Measurements from ENCODE around the gene TMEM98.
"Not testable (repeated sequence)": the region's sequence is repeated elsewhere in the genome, so short reads cannot be mapped to it uniquely, and the experiment has no call there.

Gene TMEM98

DNA sequence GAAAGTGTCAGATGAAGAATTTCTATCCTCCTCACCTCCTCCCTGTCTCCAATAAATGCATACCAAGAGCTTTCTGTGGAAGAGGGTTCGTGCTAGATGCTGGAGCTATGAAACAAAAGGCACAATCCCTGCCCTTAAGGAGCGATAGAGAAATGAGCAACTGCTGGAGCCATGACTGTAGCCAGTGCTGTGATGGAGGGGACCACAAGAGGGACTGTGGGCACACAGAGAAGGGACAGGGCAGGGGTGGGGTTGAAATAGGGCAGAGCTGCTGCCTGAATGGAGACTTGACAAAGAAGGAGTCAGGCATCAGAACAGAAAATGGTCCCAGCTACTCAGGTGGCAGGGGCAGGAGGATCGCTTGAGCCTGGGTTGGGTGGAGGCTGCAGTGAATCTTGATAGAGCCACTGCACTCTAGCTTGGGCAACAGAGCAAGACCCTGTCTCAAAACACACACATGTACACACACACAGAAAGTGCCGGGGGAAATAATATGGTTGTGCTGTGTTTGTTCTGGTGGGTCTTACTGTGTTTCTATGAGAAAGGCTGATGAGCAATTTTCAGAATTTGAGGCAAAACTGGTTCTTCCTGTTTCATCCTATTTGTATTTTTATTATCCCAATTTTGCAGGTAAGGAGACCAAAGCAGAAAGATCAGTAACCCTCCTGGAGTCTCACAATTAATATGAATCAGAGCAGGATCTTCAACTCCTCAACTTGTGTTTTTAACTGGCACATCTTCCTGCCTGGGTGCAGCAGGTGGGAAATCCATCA lies 16.5 kb downstream of the TMEM98 start:
- DNase-seq, result no peak

- no peak for DNase-seq
These were observed 18.6 kb downstream of the TMEM98 start for GRCh38 chr17:32946375-32947135.

GRCh38 chr17:32947736-32948135 lies 19.8 kb downstream of the TMEM98 start:
- DNase-seq, result no peak

- DNase-seq, result no peak
These were observed 21.2 kb downstream of the TMEM98 start for GRCh38 chr17:32949181-32949580.

DNA sequence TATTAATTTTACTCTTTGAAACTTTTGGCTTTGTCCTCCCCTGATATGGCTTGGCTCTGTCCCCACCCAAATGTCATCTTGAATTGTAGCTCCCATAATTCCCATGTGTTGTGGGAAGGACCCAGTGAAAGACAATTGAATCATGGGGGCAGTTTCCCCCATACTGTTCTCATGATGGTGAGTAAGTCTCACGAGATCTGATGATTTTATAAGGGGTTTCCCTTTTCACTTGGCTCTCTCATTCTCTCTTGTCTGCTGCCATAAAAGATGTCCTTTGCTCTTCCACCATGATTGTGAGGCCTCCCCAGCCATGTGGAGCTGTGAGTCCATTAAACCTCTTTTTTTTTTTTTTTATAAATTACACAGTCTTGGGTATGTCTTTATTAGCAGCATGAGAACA lies 24.5 kb downstream of the TMEM98 start:
- DNase-seq, result not testable (repeated sequence)

- DNase-seq, result no peak
These were observed 25.1 kb downstream of the TMEM98 start for GRCh38 chr17:32953045-32953444.

GRCh38 chr17:32953857-32954256 lies 25.9 kb downstream of the TMEM98 start:
- DNase-seq, result no peak

- no peak for DNase-seq
These were observed 26.5 kb downstream of the TMEM98 start for GRCh38 chr17:32954477-32954876.

DNA sequence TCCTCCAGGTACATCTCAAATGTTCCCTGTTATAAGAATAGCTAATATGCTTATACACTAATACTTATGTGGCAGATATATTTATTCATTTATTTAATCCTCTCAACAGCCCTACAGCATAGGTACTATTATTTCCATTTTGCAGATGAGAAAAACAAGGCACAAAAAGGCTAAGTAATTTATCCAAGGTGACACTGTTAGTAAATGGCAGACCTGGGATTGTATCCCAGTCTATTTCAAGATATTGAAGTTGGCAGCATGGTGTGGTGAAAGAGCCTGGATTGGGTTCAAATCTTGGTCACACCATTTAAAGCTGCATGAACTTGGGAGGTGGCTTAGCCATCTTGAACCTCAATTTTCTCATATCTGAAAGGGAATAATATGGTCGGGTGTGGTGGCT lies 27.2 kb downstream of the TMEM98 start:
- DNase-seq, result no peak

DNA sequence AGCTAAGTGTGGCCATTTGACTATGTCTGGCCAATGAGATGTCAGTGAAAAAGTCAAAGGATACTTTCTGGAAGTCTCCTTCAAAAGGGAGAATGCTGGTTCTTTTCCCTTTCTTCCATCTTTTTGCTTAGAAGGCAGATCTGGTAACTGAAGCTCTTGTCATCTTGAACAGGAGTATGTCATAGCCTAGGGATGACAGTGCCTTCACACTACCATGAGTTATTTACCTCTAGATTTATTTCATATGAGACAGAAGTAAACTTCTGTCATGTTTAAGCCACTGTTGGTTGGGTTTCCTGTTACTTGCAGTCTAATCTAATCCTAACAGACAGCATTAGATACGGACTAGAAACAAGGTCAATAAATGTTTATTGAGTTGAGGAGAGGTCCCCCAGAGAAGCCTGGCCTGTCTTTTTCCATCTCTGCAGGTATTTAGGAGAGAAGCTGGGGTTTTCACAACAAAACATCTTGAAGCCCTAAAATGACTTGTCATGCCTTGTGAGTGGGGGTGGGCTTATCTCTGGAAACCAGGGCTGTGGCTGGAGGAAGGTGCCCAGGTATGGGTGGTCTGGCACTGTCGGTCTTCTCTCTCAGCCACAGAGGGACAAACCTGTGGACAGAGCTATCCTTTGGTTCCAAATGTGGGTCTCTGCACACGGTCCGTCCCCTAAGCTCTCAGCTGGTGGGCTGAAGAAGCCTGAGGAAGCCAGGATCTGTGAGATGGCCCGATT lies 28.5 kb downstream of the TMEM98 start:
- no peak for DNase-seq

DNA sequence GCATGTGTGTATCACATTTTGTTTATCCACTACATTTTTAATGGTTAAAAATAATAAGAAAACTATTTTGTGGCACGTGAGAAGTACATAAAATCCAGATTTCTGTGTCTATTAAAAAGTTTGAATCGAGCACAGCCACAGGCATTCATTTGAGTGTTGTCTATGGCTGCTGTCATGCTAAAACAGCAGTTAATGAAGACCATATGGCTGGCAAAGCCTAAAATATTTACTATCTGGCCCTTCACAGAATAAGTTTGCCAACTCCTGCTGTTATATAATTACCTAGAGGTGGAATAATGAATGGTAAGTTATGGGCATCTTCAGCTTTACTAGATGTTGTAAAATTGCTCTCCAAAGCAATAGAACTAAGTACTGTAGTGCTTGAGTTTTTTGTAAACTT lies 30.5 kb downstream of the TMEM98 start:
- no peak for DNase-seq

GRCh38 chr17:32960815-32961214 lies 32.9 kb downstream of the TMEM98 start:
- no peak for DNase-seq

- DNase-seq, result no peak
These were observed 34.4 kb downstream of the TMEM98 start for GRCh38 chr17:32962320-32962711.

- no peak for DNase-seq
These were observed 36.6 kb downstream of the TMEM98 start for GRCh38 chr17:32964541-32964940.

DNA sequence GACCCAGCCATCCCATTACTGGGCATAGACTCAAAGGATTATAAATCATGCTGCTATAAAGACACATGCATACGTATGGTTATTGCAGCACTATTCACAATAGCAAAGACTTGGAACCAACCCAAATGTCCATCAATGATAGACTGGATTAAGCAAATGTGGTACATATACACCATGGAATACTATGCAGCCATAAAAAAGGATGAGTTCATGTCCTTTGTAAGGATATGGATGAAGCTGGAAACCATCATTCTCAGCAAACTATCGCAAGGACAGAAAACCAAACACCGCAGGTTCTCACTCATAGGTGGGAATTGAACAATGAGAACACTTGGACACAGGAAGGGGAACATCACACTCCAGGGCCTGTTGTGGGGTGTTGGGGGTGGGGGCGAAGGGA lies 41.3 kb downstream of the TMEM98 start:
- not testable (repeated sequence) for DNase-seq

GRCh38 chr17:32970281-32970680 lies 42.3 kb downstream of the TMEM98 start:
- DNase-seq, result no peak

DNA sequence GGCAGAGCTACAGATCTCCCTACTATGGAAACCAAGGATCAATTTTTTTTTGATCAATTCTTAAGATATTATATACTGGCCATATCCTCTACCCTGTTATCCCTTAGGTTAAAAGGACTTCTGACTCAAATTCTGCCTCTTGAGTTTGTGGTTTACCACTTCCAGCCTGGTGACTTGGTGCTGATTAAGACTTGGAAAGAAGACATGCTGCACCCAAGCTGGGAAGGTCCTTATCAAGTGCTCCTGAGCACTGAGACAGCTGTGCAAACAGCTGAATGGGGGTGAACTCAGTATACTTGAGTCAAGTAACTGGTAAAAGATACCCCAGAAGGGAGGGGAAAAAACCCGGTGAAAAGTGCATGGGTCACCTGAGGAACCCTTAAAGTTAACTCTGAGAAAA lies 43.2 kb downstream of the TMEM98 start:
- no peak for DNase-seq

- DNase-seq, result no peak
These were observed 48.2 kb downstream of the TMEM98 start for GRCh38 chr17:32976131-32976530.

DNA sequence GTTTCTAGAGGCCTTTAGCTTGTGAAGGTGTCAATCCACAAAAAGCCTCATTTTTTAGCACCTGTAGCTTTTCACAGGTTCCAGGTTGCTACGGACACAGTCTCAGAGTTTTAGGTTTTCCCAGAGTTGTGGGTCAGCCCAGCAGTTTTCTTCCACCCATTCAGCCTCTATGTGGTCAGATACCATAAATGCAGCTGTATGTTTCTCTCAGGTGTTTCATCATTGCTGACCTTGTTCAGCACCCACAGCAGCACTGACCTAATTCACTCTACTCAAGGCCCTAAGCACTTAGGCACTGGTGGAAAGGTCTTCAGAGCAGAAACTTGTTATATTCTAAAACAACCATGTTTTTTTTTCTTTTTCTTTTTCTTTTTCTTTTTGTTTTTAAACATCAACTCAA lies 48.7 kb downstream of the TMEM98 start:
- DNase-seq, result no peak

DNA sequence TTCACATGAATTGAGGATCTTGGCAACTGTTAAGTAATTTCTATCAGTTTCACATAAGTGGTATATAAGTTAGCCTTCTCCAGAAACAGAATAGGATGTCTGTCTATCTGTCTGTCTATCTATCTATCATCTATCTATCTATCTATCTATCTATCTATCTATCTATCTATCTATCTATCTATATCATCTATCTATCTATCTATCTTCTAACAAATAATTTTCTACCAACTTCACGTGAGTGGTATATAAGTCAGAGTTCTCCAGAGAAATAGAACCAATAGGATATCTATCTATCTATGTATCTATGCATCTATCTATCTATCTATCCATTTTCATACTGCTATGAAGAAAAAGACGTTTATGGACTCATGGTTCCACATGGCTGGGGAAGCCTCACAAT lies 52.3 kb downstream of the TMEM98 start:
- no peak for DNase-seq

DNA sequence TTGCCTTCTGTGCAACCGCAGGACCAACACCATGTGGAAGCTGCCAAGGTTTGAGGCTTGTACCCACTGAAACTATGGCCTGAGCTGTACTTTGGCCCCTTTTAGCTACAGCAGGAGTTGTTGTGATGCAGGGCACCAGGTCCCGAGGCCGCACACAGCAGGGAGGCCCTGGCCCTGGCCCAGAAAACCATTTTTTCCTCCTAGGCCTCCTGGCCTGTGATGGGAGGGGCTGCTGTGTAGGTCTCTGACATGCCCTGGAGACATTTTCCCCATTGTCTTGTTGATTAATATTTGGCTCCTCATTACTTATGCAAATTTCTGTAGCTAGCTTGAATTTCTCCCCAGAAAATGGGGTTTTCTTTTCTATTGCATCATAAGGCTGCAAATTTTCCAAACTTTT lies 53.7 kb downstream of the TMEM98 start:
- not testable (repeated sequence) for DNase-seq

- DNase-seq, result no peak
These were observed 57.2 kb downstream of the TMEM98 start for GRCh38 chr17:32985050-32985756.

GRCh38 chr17:32987453-32987805 lies 59.5 kb downstream of the TMEM98 start:
- not testable (repeated sequence) for DNase-seq
